Measurements from ENCODE around the gene BDKRB2.

DNA sequence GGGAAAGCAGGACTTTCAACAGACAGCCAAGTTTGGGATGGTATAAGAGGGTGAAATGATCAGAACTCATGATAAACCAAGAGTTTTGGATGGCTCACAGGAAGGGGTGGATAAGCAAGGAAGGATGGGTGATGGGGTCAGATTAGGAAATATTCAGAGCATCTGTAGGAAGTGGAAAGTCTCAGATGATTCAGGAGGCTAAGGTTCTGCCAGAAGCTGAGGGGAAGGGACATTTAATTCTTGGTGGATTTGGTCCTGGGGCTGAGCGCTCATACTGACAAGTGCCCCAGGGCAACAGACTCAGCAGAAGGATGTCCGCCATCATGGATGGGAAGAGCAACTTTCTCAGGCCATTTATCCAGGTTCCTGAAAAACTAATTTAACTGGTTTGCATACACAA, 28.4 kb upstream of the BDKRB2 start:
- TF ChIP-seq, protein P1, sequence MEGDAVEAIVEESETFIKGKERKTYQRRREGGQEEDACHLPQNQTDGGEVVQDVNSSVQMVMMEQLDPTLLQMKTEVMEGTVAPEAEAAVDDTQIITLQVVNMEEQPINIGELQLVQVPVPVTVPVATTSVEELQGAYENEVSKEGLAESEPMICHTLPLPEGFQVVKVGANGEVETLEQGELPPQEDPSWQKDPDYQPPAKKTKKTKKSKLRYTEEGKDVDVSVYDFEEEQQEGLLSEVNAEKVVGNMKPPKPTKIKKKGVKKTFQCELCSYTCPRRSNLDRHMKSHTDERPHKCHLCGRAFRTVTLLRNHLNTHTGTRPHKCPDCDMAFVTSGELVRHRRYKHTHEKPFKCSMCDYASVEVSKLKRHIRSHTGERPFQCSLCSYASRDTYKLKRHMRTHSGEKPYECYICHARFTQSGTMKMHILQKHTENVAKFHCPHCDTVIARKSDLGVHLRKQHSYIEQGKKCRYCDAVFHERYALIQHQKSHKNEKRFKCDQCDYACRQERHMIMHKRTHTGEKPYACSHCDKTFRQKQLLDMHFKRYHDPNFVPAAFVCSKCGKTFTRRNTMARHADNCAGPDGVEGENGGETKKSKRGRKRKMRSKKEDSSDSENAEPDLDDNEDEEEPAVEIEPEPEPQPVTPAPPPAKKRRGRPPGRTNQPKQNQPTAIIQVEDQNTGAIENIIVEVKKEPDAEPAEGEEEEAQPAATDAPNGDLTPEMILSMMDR (IDR thresholded peaks at IDR 0.05; ENCODE audit: poor library complexity, severe bottlenecking) = no peak
- no peak for TF ChIP-seq POLR2AphosphoS5 (IDR thresholded peaks at IDR 0.05)
